Mucosa of rectum (tissue), 2 donors: ENCODE data around the gene MCTP2.

Source experiments
- H3K27ac ChIP-seq, 2 donors: one replicate each; pipeline ENCODE4 v1.7.0; 2013; ENCODE audit warnings: inconsistent platforms in 2 of 2, low read depth in 2 of 2, low read length in 2 of 2
- H3K27me3 ChIP-seq, 2 donors: one replicate each; pipeline ENCODE4 v1.7.0; 2013; ENCODE audit warnings: low read length in 2 of 2; ENCODE audit not compliant: control insufficient read depth in 2 of 2, insufficient read depth in 2 of 2
- H3K36me3 ChIP-seq, 2 donors: one replicate each; pipeline ENCODE4 v1.7.0; 2013; ENCODE audit warnings: low read length in 2 of 2; ENCODE audit not compliant: control insufficient read depth in 2 of 2, insufficient read depth in 2 of 2
- H3K4me1 ChIP-seq, 2 donors: one replicate each; pipeline ENCODE4 v1.7.0; 2013; ENCODE audit warnings: low read length in 2 of 2, mild to moderate bottlenecking in 1 of 2; ENCODE audit not compliant: control insufficient read depth in 2 of 2, insufficient read depth in 2 of 2
- H3K4me3 ChIP-seq, 2 donors: one replicate each; pipeline ENCODE4 v1.7.0; 2013; ENCODE audit warnings: low read length in 2 of 2
- H3K9ac ChIP-seq, 2 donors: one replicate each; pipeline ENCODE4 v1.7.0; 2013; ENCODE audit warnings: low read length in 2 of 2, low read depth in 1 of 2, mild to moderate bottlenecking in 1 of 2
- H3K9me3 ChIP-seq, 2 donors: one replicate each; pipeline ENCODE4 v1.7.0; 2013; ENCODE audit warnings: low read length in 2 of 2; ENCODE audit not compliant: control insufficient read depth in 2 of 2
- donor health status: healthy.
- donor health status: Normal muscosa, but diverticular disease.

MCTP2 gene

DNA sequence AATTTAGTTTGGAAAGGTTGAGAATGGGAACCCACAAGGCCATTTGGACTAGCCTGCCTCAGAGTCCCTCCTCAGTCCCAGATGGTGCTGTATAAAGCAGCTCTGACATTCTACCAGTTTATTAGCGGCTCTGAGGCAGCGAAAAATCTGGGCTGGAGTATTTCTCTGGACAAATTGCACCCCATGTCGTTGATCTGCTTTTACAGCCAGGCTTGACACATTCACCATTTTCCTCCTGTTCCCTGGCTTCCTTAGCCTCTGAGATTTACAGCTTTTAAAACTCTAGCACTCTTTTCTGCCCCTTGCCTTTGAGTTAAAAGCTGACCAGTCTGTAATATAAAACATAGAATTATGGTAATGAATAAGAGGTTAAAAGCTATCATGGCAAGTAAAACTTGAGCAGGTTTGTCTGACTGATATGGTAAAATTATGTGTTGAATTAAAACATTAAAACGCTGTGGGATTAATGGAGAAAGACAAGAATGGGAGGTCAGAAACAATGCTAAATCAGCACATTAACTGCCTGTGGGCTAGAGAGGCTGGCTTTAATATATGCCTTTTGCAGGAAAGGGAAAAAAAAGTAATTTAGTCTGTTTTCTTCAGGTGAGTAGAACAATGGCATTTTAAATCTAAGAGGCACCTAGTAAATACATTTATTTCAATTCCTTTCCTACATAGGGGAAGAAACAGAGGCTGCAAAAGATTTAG lies 131.2 kb downstream of the MCTP2 start:
- Histone ChIP-seq H3K27ac (no peak overlapping the region), H3K4me1 (no peaks in the 10 kb centered on the region), H3K27me3 (no peaks in the 10 kb centered on the region), H3K4me3 (no peak overlapping the region), H3K36me3 (peaks cover 19 to 36% of the 10 kb centered on the region in 2 donors), H3K9me3 (no peaks in the 10 kb centered on the region), H3K9ac (no peak overlapping the region)

DNA sequence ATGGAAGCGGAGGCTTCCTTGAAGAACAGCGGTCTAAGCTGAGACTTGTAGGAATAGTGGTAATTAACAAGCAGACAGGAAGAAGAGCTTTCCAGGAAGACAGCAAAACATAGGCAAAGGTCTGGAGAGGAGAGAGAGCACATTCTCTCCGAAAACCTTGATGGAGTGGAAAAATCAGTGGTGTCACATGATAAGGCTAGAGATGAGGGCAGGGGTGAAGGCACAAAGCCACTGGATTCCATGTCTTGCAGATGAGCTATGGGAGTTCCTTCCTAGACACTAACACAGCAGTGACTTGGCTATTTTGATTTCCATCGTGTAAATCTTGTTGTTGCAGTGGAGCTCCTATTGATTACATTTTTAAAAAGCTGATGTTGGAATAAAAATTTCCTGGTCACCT lies 132.0 kb downstream of the MCTP2 start:
- H3K27ac ChIP-seq, result no peak overlapping the region

DNA sequence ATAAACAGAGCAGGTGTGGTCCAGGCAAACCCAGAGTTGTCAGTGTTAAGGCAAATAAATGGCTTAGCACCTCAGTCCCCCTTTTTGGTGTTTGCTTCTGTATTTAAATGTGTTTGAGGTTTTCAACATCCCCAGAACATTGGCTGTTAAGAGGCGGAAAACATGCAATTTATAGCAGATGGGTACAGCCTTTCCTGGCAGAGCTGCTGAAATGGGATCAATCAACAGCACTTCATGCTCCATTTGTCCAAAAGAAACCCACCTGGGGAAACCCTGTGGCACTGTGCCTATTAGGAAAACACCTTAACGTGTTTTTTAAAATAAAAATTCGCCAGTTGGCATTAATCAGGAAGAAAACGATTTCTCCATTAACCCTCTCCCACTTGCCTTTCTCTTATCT lies 135.4 kb downstream of the MCTP2 start:
- Histone ChIP-seq H3K27me3 (no peaks in the 10 kb centered on the region), H3K9me3 (no peaks in the 10 kb centered on the region), H3K36me3 (peaks cover 28 to 33% of the 10 kb centered on the region in 2 donors), H3K27ac (no peak overlapping the region), H3K4me1 (no peaks in the 10 kb centered on the region), H3K9ac (no peak overlapping the region), H3K4me3 (no peak overlapping the region)

More for the DNA sequence above, 132.0 kb downstream of the MCTP2 start:
- Histone ChIP-seq H3K27me3 (no peaks in the 10 kb centered on the region), H3K9ac (no peak overlapping the region), H3K4me3 (no peak overlapping the region), H3K36me3 (peaks cover 26 to 40% of the 10 kb centered on the region in 2 donors), H3K9me3 (no peaks in the 10 kb centered on the region), H3K4me1 (no peaks in the 10 kb centered on the region)

DNA sequence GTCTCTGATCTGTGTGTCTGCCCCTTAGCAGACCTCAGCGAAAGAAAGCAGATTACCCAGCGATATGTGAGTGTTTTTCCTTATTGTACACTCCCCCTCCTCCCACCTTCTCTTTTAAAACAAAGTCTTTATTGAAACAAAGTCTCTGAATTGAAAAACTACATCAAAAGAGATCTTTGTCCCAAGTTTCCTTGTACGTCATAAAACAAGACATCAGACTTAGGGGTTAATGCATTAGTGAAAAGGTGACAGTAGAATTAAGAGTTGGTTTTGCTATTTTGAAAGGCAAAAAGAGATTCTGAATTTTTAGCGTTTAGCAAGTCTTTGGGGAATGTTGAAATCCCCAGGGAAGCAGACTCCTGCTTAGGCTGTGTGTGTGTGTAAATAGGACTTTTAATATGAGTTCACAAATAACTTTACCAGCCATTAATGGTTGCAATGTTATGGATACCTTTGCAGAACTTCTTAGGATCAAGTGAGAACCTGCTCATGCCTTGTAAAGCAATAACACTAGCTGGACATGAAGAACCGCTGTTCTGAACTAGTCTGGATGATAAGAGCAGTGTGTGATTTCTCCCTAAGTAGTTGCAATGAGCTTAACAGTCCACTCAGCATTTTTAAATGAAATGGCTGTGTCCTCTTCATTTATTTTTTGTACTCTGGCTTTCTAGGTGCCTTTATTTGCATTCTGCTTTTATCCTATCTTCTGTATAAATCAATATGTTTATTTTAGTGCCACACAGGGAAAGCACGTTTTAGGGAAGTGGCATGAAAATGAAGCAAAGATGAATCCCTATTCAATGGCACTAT lies 136.6 kb downstream of the MCTP2 start:
- Histone ChIP-seq H3K27me3 (no peaks in the 10 kb centered on the region), H3K4me3 (no peak overlapping the region), H3K9ac (no peak overlapping the region), H3K27ac (no peak overlapping the region), H3K9me3 (no peaks in the 10 kb centered on the region), H3K4me1 (no peaks in the 10 kb centered on the region), H3K36me3 (peaks cover 32 to 34% of the 10 kb centered on the region in 2 donors)

DNA sequence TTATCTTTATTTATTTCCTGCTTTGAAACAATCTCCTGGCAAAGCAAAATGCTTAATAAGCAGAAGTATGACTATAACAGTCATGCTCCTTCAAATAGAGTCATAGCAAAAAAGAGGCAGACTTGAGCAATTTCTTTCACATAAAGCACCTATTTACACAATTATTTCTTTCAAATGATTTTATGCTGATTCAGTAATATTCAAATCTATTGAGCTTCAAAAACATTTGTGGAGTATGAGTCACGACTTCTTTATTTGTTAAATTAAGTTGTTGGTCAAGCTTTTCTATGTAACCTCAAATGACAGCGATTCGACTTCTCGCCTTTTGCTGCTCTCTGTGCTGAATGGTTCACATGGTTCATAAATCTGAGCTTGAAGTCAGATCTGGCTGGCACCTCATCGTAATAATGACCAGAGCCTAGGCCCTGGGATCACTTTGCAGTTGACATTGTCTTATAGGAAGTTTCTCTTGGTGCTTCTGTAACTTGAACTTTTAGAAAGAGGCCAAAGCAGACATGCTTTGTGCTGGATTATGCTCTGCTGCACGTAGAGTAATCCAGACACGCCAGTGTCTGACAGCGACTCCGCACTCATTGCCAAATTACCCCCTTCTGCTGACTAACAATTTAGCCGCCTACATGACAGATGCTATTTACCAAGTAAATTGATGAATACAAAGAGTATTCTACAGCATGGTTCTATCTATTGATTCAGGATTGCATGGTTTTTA lies 139.0 kb downstream of the MCTP2 start:
- no peak overlapping the region for H3K27ac ChIP-seq
- H3K4me1 ChIP-seq, result no peaks in the 10 kb centered on the region
- no peak overlapping the region for H3K4me3 ChIP-seq
- no peaks in the 10 kb centered on the region for H3K27me3 ChIP-seq
- H3K36me3 ChIP-seq, result peaks cover 34 to 40% of the 10 kb centered on the region in 2 donors
- no peaks in the 10 kb centered on the region for H3K9me3 ChIP-seq
- no peak overlapping the region for H3K9ac ChIP-seq

DNA sequence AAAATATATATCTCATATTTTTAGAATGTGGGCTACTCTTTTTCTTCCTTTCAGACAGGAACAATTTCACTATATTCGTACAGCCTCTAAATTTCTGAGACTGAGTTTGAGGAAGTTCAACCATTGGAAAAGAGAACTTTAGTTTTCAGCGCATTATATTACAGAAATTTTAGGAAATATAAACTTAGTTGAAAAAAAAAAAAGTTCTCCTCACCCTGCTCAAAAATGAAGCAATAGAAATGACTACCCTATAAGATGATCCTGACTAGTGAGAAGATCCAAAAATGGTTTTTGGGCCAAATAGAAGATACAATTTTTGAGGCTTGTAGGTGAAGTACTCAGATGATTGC lies 139.6 kb downstream of the MCTP2 start:
- no peaks in the 10 kb centered on the region for H3K27me3 ChIP-seq
- H3K9me3 ChIP-seq, result no peaks in the 10 kb centered on the region
- no peak overlapping the region for H3K9ac ChIP-seq
- H3K27ac ChIP-seq, result no peak overlapping the region
- peaks cover 34 to 45% of the 10 kb centered on the region in 2 donors for H3K36me3 ChIP-seq
- no peaks in the 10 kb centered on the region for H3K4me1 ChIP-seq
- no peak overlapping the region for H3K4me3 ChIP-seq

DNA sequence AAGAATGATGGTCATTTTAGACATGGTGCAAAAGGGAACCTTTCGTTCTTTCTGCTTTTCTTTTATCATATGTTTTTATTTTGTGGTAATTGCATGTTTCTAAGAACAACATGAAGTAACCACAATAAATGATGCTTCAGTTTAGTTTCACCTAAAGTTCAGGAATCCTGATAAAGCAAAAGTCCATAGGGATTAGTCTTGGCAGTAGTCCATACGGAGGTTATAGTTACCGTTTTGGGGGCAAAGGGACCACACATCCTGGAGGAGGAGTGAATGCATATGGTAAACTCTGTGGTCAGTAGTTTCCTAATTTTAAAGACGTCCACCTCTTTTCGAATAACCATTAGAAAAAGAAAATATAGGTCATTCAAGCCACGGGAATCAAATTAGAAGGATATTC lies 141.5 kb downstream of the MCTP2 start:
- Histone ChIP-seq H3K9me3 (no peaks in the 10 kb centered on the region), H3K4me1 (no peaks in the 10 kb centered on the region), H3K36me3 (peaks cover 40 to 49% of the 10 kb centered on the region in 2 donors), H3K4me3 (no peak overlapping the region), H3K27ac (no peak overlapping the region), H3K27me3 (no peaks in the 10 kb centered on the region), H3K9ac (no peak overlapping the region)

DNA sequence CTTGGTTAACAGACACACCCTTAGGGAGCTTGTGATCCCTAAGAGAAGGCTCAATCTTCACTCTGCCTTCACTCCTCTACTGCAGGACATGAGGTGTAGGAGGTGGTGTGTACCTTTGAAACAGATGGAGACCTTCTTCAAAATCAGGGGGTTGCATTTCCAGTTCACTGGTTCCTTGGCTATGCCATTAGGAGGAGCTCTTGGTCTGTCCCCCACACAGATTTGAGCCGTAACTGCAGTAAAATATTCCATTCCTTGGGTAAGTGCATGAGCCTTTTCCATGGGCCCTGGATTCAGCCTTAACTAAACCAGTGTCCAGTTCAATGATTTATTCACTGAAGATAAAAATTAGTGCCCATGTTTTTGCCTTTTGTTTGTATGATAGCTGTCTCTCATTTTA lies 144.6 kb downstream of the MCTP2 start:
- Histone ChIP-seq H3K4me3 (no peak overlapping the region), H3K9me3 (no peaks in the 10 kb centered on the region), H3K27me3 (no peaks in the 10 kb centered on the region), H3K36me3 (peaks cover 33 to 44% of the 10 kb centered on the region in 2 donors), H3K9ac (no peak overlapping the region), H3K4me1 (no peaks in the 10 kb centered on the region), H3K27ac (no peak overlapping the region)

DNA sequence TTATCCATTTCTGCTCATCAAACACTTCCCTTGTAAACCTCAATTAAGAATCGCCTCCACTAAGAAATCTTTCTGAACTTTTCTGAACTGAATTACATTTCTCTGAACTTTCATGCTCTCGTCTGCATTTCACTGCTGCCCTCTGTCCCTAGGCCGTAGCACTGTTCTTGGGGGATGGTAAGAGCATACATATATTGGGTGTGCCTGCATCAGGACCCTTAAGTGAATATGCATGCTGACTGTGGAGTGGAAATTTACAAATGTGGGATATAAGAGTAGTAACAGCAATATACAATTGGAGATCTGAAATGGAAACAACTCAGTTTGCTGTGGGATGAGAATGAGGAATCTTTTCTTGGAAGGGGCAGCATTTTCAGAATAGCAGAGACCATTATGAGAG lies 148.6 kb downstream of the MCTP2 start:
- no peak overlapping the region for H3K9ac ChIP-seq
- no peaks in the 10 kb centered on the region for H3K27me3 ChIP-seq
- peaks cover 26 to 37% of the 10 kb centered on the region in 2 donors for H3K36me3 ChIP-seq
- no peaks in the 10 kb centered on the region for H3K9me3 ChIP-seq
- H3K4me1 ChIP-seq, result no peaks in the 10 kb centered on the region
- H3K4me3 ChIP-seq, result no peak overlapping the region
- no peak overlapping the region for H3K27ac ChIP-seq

DNA sequence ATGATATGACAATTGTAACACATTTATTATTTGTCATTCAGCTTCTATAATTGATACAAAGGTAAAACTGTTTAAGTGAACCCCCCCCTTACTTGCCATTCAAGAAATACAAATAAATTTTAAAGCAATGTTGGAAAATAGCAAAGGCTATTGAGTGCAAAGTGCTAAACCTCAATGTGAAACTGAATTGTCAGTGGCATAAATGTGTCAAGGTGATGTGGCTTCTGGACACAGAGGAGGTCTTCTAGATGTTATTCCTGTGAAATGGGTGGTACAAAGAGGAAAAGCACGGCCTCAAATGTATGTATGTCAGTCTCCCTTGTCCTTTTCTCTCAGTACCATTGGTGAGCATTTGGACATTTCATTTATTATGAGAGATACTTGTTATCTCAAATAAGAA lies 149.4 kb downstream of the MCTP2 start:
- no peak overlapping the region for H3K9ac ChIP-seq
- no peaks in the 10 kb centered on the region for H3K4me1 ChIP-seq
- no peak overlapping the region for H3K27ac ChIP-seq
- peaks cover 20 to 37% of the 10 kb centered on the region in 2 donors for H3K36me3 ChIP-seq
- no peaks in the 10 kb centered on the region for H3K27me3 ChIP-seq
- H3K4me3 ChIP-seq, result no peak overlapping the region
- no peaks in the 10 kb centered on the region for H3K9me3 ChIP-seq
